B cell (primary cell): Measurements from ENCODE around the gene SMIM28.

Experiments used
- CTCF ChIP-seq: fragments of 200-600 bp; IDR thresholded peaks from one replicate; pipeline ENCODE4 v1.8.0; 2022; ENCODE audit warnings: antibody characterized with exemption, mild to moderate bottlenecking
- EZH2 ChIP-seq: IDR thresholded peaks from 2 replicates; pipeline ENCODE4 v1.6.1; 2012; ENCODE audit warnings: borderline replicate concordance, low read depth, mild to moderate bottlenecking, moderate library complexity, low read length; ENCODE audit not compliant: insufficient read depth, poor library complexity, severe bottlenecking

- TF ChIP-seq CTCF: no peak
- no peak for TF ChIP-seq EZH2
These were observed 27.1 kb downstream of the SMIM28 start for GRCh38 chr6:138404666-138405337.
